Measurements from ENCODE around the gene CARD9. TPM values are rescaled to one million over a fixed set of nuclear protein-coding genes. Genes with fewer than 3 reads are reported as not detected.

Gene CARD9
- total RNA-seq, 2 donors from 2014 or later, result 0.78 to 1.3 TPM

DNA sequence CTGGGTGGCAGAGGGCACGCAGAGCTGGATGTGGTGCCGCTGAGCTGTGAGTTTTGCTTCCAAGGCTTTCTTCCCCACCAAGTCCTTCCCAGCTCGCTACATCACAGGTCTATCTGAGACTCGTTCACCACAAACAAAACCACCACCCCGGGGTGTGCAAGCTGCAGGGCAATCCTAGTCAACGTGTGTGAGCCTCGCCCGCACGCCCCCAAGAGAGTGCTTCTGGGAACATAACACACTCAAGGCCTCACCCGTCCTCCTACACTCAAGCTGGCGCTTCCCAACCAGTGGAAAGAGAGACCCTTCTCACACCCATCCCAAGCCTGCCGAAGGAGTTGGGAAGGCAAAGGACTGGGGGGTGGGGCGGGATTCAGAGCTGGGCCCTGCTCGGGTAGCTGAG, 15.9 kb upstream of the CARD9 start:
- intact Hi-C loops (cut with DNase I), result no loop called here
- H3K4me1 ChIP-seq, result no peaks in the 10 kb centered on the region
- WGBS, 2 donors, result 88 to 89% methylated on average over 12 to 14 of the region's 14 CpGs
- H3K27me3 ChIP-seq, result no peaks in the 10 kb centered on the region
- peaks cover 4 to 23% of the 10 kb centered on the region in 2 donors for H3K36me3 ChIP-seq (replicated peaks in 1 of 2; ENCODE audit: insufficient read depth in 1 of 2, low read depth in 2 of 2)
- H3K9me3 ChIP-seq, result no peaks in the 10 kb centered on the region
- H3K27ac ChIP-seq, result no peak overlapping the region
- H3K4me3 ChIP-seq, result no peak overlapping the region
- TF ChIP-seq, protein P1, sequence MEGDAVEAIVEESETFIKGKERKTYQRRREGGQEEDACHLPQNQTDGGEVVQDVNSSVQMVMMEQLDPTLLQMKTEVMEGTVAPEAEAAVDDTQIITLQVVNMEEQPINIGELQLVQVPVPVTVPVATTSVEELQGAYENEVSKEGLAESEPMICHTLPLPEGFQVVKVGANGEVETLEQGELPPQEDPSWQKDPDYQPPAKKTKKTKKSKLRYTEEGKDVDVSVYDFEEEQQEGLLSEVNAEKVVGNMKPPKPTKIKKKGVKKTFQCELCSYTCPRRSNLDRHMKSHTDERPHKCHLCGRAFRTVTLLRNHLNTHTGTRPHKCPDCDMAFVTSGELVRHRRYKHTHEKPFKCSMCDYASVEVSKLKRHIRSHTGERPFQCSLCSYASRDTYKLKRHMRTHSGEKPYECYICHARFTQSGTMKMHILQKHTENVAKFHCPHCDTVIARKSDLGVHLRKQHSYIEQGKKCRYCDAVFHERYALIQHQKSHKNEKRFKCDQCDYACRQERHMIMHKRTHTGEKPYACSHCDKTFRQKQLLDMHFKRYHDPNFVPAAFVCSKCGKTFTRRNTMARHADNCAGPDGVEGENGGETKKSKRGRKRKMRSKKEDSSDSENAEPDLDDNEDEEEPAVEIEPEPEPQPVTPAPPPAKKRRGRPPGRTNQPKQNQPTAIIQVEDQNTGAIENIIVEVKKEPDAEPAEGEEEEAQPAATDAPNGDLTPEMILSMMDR (IDR thresholded peaks at IDR 0.05), result no peak
- no peak for TF ChIP-seq POLR2A (IDR thresholded peaks at IDR 0.05)
- DNase-seq, result no peak
- no peak for ATAC-seq

DNA sequence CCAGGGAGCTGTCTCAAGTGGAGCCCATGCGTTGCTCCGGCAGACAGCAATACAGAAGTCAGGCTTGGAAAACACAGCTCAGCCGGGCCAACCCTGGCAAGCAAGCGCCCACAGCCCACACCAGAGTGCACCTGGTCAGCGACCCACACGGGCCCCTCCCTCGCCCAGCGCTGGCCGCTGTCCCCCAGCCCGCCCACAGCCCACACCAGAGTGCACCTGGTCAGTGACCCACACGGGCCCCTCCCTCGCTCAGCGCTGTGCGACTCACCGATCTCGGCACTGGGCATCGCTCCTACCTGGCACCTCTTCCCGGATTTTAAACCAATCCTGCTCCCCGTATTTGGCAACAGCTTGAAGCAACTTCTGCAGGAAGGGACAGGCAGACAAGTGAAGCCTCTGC, 13.7 kb upstream of the CARD9 start:
- H3K4me1 ChIP-seq, result no peaks in the 10 kb centered on the region
- no peak for TF ChIP-seq POLR2A (IDR thresholded peaks at IDR 0.05)
- TF ChIP-seq, protein P1 (IDR thresholded peaks at IDR 0.05), result no peak
- intact Hi-C loops (cut with DNase I), result no loop called here
- ATAC-seq, result no peak
- no peaks in the 10 kb centered on the region for H3K9me3 ChIP-seq
- DNase-seq, result no peak
- no peak overlapping the region for H3K27ac ChIP-seq
- WGBS, 2 donors, result 93 to 97% methylated on average over 19 of the region's 19 CpGs
- no peak overlapping the region for H3K4me3 ChIP-seq
- no peaks in the 10 kb centered on the region for H3K27me3 ChIP-seq
- peaks cover 14 to 15% of the 10 kb centered on the region in 2 donors for H3K36me3 ChIP-seq (replicated peaks in 1 of 2; ENCODE audit: insufficient read depth in 1 of 2, low read depth in 2 of 2)

DNA sequence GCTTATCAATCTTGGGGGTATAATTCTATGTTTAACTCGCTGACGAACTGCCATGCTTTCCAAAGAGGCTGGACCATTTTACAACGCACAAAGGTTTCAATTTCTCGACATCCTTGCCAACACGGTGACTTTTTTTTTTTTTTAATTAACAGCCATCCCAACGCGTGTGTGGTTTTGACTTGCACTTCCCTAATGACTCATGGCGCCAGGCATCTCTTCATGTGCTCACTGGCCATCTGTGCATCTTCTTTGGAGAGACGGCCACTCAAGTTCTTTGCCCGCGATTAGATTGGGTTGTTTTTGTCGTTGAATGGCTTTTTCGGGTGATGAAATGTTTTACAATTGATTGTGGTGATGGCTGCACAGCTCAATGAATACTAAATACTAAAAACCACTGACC, 12.5 kb upstream of the CARD9 start:
- Histone ChIP-seq H3K4me3 (no peak overlapping the region), H3K4me1 (no peaks in the 10 kb centered on the region), H3K9me3 (no peaks in the 10 kb centered on the region), H3K27ac (no peak overlapping the region), H3K36me3 (replicated peaks in 1 of 2; ENCODE audit: insufficient read depth in 1 of 2, low read depth in 2 of 2) (peaks cover 8 to 14% of the 10 kb centered on the region in 2 donors), H3K27me3 (no peaks in the 10 kb centered on the region)
- ATAC-seq (no peak), DNase-seq (no peak)
- no peak for TF ChIP-seq POLR2A (IDR thresholded peaks at IDR 0.05)
- intact Hi-C loops (cut with DNase I), result no loop called here
- WGBS, 2 donors, result 75 to 93% methylated on average over 13 of the region's 13 CpGs

DNA sequence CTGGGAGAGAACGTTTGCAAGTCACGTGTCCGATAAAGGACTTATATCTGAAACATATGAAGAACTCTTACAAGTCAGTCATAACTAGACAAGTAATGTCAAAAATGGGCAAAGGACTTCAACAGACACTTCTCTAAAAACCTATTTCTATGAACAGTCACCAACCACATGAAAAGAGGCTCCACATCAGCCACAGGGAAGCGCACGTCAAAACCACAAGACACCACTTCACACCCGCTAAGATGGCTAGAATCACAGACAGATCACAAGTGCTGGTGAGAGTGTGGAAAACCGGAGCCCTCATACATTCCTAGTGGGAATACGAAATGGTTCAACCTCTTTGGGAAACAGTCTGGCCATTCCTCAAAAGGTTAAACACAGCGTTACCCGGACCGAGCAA, 11.5 kb upstream of the CARD9 start:
- ATAC-seq (no peak), DNase-seq (no peak)
- H3K9me3 ChIP-seq, result no peaks in the 10 kb centered on the region
- TF ChIP-seq POLR2A (IDR thresholded peaks at IDR 0.05), result no peak
- TF ChIP-seq, protein P1 (IDR thresholded peaks at IDR 0.05), result no peak
- no peaks in the 10 kb centered on the region for H3K4me1 ChIP-seq
- no peak overlapping the region for H3K27ac ChIP-seq
- no peak overlapping the region for H3K4me3 ChIP-seq
- 87 to 93% methylated on average over 11 of the region's 11 CpGs for WGBS, 2 donors
- intact Hi-C loops (cut with DNase I), result no loop called here
- H3K36me3 ChIP-seq (replicated peaks in 1 of 2; ENCODE audit: insufficient read depth in 1 of 2, low read depth in 2 of 2), result peaks cover 11 to 14% of the 10 kb centered on the region in 2 donors
- H3K27me3 ChIP-seq, result no peaks in the 10 kb centered on the region

DNA sequence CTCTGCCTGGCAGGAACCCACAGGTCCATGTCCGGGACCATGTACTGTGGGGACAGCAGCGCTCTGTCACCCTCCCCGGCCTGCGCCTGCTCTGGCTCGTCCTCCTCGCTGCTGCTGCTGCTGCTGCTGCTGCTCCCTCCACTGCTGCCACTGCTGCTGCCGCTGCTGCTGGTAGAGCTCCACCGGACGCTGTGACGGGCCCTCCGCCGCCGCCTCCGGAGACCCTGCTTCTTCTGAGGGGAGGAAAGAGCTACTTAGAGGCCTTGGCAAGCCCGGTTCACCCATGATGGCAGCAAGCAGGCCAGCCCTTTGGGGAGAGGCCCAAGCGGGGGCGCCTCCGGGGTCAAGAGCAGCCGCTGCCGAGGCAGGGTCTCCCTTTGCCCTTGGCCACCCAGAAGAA, 10.0 kb upstream of the CARD9 start:
- Histone ChIP-seq H3K4me1 (no peaks in the 10 kb centered on the region), H3K27me3 (no peaks in the 10 kb centered on the region), H3K9me3 (no peaks in the 10 kb centered on the region), H3K27ac (no peak overlapping the region), H3K4me3 (no peak overlapping the region), H3K36me3 (replicated peaks in 1 of 2; ENCODE audit: insufficient read depth in 1 of 2, low read depth in 2 of 2) (peaks cover 12 to 14% of the 10 kb centered on the region in 2 donors)
- TF ChIP-seq, protein P1 (IDR thresholded peaks at IDR 0.05), result no peak
- no peak for TF ChIP-seq POLR2A (IDR thresholded peaks at IDR 0.05)
- DNase-seq (no peak), ATAC-seq (no peak)
- intact Hi-C loops (cut with DNase I), result no loop called here
- WGBS, 2 donors, result 94 to 97% methylated on average over 14 to 19 of the region's 20 CpGs
